ENCODE measurements around the gene CDC14B. TPM values are rescaled to one million over a fixed set of nuclear protein-coding genes. Genes with fewer than 3 reads are reported as not detected.

CDC14B gene
- total RNA-seq, 4 donors from 2014 or later: 4.9 to 11.2 (median 8.9) TPM

- TF ChIP-seq POLR2AphosphoS5 (IDR thresholded peaks at IDR 0.05) (peak in 1 of 3 donors; percentile 78), CTCF (IDR thresholded peaks at IDR 0.05) (no peak)
- Histone ChIP-seq H3K27ac (peak overlapping the region; percentile 79), H3K4me3 (no peak overlapping the region), H3K27me3 (no peaks in the 10 kb centered on the region), H3K9me3 (no peaks in the 10 kb centered on the region), H3K4me1 (peaks cover 24% of the 10 kb centered on the region), H3K36me3 (peaks cover 3% of the 10 kb centered on the region)
- no peak for DNase-seq (ENCODE audit: low spot score in 2 of 2)
- 61% methylated on average over 5 of the region's 5 CpGs for WGBS
Measured at GRCh38 chr9:96515621-96516470, 103.8 kb downstream of the CDC14B start.

DNA sequence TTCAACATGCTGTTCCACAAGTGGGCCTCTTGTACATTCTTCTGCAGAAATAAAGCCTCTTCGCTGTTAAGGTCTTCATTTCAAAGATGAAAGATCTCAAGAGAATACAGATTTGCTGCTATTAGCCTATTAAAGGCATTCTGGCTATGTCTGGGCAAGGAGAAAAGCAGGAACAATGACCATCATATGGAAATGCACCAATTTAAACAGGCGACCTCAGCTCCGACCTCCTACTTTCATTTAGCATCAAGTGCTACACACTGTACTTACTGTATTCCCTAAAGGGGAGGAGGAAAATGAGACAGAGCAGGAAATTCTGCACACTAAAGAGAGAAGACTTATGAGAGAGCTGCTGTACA, 104.9 kb downstream of the CDC14B start:
- Histone ChIP-seq H3K9me3 (no peaks in the 10 kb centered on the region), H3K27me3 (no peaks in the 10 kb centered on the region), H3K27ac (peak overlapping the region; percentile 79), H3K36me3 (peaks cover 3% of the 10 kb centered on the region), H3K4me3 (no peak overlapping the region), H3K4me1 (peaks cover 27% of the 10 kb centered on the region)
- no peak for DNase-seq (ENCODE audit: low spot score in 2 of 2)
- 57% methylated on average over 3 of the region's 3 CpGs for WGBS
- TF ChIP-seq POLR2AphosphoS5 (IDR thresholded peaks at IDR 0.05) (no peak), POLR2A (IDR thresholded peaks at IDR 0.05) (no peak), CTCF (IDR thresholded peaks at IDR 0.05) (no peak), EP300 (IDR thresholded peaks at IDR 0.05) (no peak)

DNA sequence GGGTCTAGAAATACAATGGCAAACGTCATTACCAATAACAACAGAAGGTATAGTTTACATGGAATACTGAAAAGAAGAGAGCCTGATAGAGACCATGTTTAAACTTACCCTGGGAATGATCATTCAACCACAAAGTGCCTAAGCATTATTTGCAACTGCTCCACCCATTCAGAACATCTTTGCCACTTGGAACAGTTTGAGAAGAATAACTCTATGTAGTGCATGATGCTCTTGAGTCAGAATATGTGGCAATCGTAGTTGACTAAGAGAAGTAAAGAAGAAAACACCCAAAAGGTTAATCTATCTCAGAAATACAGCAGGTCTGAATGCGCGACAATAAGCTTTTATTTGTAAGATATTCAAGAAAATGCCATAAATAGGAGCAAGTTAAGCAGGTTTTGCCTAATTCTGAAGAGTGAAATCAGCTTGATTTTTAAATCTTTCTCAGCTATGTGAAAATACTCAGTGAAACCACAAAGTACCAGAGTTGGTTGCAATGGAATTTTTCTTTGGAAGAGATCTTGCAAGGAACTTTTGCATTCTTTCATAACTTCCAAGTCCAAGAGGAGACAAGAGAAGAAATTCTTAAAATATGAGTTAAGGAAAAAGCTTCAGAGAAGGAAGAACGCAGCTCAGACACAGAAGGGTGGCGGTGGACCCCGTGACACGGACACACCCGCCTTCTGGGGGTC, 105.4 kb downstream of the CDC14B start:
- H3K27ac ChIP-seq: peak overlapping the region; percentile 79
- DNase-seq (ENCODE audit: low spot score in 2 of 2): no peak
- no peaks in the 10 kb centered on the region for H3K27me3 ChIP-seq
- H3K4me1 ChIP-seq: peaks cover 27% of the 10 kb centered on the region
- H3K4me3 ChIP-seq: no peak overlapping the region
- TF ChIP-seq EP300 (IDR thresholded peaks at IDR 0.05) (no peak), POLR2A (IDR thresholded peaks at IDR 0.05) (no peak), POLR2AphosphoS5 (IDR thresholded peaks at IDR 0.05) (no peak), CTCF (IDR thresholded peaks at IDR 0.05) (no peak)
- no peaks in the 10 kb centered on the region for H3K9me3 ChIP-seq
- H3K36me3 ChIP-seq: peaks cover 3% of the 10 kb centered on the region
- 57% methylated on average over 9 of the region's 9 CpGs for WGBS

GRCh38 chr9:96513622-96514021, 106.0 kb downstream of the CDC14B start:
- TF ChIP-seq POLR2A (IDR thresholded peaks at IDR 0.05) (no peak), CTCF (IDR thresholded peaks at IDR 0.05) (no peak), EP300 (IDR thresholded peaks at IDR 0.05) (no peak), POLR2AphosphoS5 (IDR thresholded peaks at IDR 0.05) (no peak)
- 84% methylated on average over 5 of the region's 5 CpGs for WGBS
- H3K36me3 ChIP-seq: peaks cover 7% of the 10 kb centered on the region
- H3K9me3 ChIP-seq: no peaks in the 10 kb centered on the region
- DNase-seq (ENCODE audit: low spot score in 2 of 2): no peak
- peaks cover 28% of the 10 kb centered on the region for H3K4me1 ChIP-seq
- H3K27ac ChIP-seq: peak overlapping the region; percentile 79
- H3K27me3 ChIP-seq: no peaks in the 10 kb centered on the region
- no peak overlapping the region for H3K4me3 ChIP-seq

DNA sequence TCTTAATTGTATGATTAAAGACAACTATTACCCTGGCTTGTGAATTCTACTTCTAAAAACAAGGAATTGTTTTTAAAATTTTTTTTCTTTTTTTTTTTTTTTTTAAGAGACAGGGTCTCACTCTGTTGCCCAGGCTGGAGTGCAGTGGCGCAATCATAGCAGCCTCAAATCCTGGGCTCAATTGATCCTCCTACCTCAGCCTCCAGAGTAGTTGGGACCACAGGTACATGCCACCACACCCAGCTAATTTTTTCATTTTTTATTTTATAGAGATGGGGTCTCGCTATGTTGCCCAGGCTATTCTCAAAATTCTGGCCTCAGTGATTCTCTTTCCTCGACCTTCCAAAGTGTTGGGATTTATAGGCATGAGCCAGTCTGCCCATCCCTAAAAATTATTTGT, 107.4 kb downstream of the CDC14B start:
- TF ChIP-seq POLR2AphosphoS5 (IDR thresholded peaks at IDR 0.05) (no peak), CTCF (IDR thresholded peaks at IDR 0.05) (no peak), EP300 (IDR thresholded peaks at IDR 0.05) (no peak), POLR2A (IDR thresholded peaks at IDR 0.05) (no peak)

More for the DNA sequence above, 107.4 kb downstream of the CDC14B start:
- H3K36me3 ChIP-seq: peaks cover 9% of the 10 kb centered on the region
- H3K27ac ChIP-seq: no peak overlapping the region
- no peaks in the 10 kb centered on the region for H3K27me3 ChIP-seq
- H3K4me1 ChIP-seq: peaks cover 30% of the 10 kb centered on the region
- no peak for DNase-seq (ENCODE audit: low spot score in 2 of 2)
- H3K4me3 ChIP-seq: no peak overlapping the region
- 94% methylated on average over 3 of the region's 3 CpGs for WGBS
- H3K9me3 ChIP-seq: no peaks in the 10 kb centered on the region
